Omental fat pad (tissue), 4 donors: Measurements from ENCODE around the gene BSG. TPM values are rescaled to one million over a fixed set of nuclear protein-coding genes. Genes with fewer than 3 reads are reported as not detected.

Experiments
- ATAC-seq: fragments of 150-250 bp; one replicate; pipeline ENCODE4 v1.9.1; 2016; ENCODE audit warnings: mild to moderate bottlenecking, moderate library complexity; ENCODE audit not compliant: low FRiP score
- DNase-seq: peaks from one replicate; pipeline ENCODE4 v3.0.0-alpha.2; 2019; ENCODE audit warnings: low spot score
- total RNA-seq, 4 donors: library from RNA; depleted of rRNA; stranded (reverse); fragments of >200 nt; gene quantifications; one replicate each; pipeline ENCODE4 v1.1.0, GENCODE V29; 2016
- TF ChIP-seq, protein P1 (sequence below), 3 donors: fragments of 450-650 bp; IDR thresholded peaks; one replicate each; pipeline ENCODE4 v1.5.1; 2016 to 2017; ENCODE audit warnings: antibody characterized with exemption in 3 of 3, mild to moderate bottlenecking in 3 of 3, moderate library complexity in 2 of 3

BSG gene
- total RNA-seq, 4 donors from 2014 or later, result 331 to 521 (median 417) TPM

- no peak for DNase-seq
- ATAC-seq, result peak; percentile 95
- TF ChIP-seq, protein P1, sequence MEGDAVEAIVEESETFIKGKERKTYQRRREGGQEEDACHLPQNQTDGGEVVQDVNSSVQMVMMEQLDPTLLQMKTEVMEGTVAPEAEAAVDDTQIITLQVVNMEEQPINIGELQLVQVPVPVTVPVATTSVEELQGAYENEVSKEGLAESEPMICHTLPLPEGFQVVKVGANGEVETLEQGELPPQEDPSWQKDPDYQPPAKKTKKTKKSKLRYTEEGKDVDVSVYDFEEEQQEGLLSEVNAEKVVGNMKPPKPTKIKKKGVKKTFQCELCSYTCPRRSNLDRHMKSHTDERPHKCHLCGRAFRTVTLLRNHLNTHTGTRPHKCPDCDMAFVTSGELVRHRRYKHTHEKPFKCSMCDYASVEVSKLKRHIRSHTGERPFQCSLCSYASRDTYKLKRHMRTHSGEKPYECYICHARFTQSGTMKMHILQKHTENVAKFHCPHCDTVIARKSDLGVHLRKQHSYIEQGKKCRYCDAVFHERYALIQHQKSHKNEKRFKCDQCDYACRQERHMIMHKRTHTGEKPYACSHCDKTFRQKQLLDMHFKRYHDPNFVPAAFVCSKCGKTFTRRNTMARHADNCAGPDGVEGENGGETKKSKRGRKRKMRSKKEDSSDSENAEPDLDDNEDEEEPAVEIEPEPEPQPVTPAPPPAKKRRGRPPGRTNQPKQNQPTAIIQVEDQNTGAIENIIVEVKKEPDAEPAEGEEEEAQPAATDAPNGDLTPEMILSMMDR (IDR thresholded peaks at IDR 0.05), result no peak
Measured at GRCh38 chr19:566403-566802, 6.0 kb upstream of the BSG start.

- DNase-seq (no peak), ATAC-seq (peak; percentile 33)
- TF ChIP-seq, protein P1 (IDR thresholded peaks at IDR 0.05), result no peak
Measured at GRCh38 chr19:566844-567243, 5.6 kb upstream of the BSG start.

- ATAC-seq (no peak), DNase-seq (no peak)
- TF ChIP-seq, protein P1 (IDR thresholded peaks at IDR 0.05), result no peak
Measured at GRCh38 chr19:567296-567900, 5.0 kb upstream of the BSG start.

- ATAC-seq, result no peak
- TF ChIP-seq, protein P1 (IDR thresholded peaks at IDR 0.05), result no peak
- no peak for DNase-seq
Measured at GRCh38 chr19:570251-570686, 2.1 kb upstream of the BSG start.

- TF ChIP-seq, protein P1 (IDR thresholded peaks at IDR 0.05), result no peak
- DNase-seq, result no peak
- ATAC-seq, result no peak
Measured at GRCh38 chr19:570937-571565, 1.3 kb upstream of the BSG start.

GRCh38 chr19:571566-571974 is 826 bp upstream of the BSG start:
- ATAC-seq, result no peak
- TF ChIP-seq, protein P1 (IDR thresholded peaks at IDR 0.05), result no peak
- DNase-seq, result no peak
